B cell (primary cell): Measurements from ENCODE around the gene SYT14. TPM values are rescaled to one million over a fixed set of nuclear protein-coding genes. Genes with fewer than 3 reads are reported as not detected.

Experiments
- ATAC-seq: fragments of 200-7000 bp; cut with Tn5 transposase; one replicate; pipeline ENCODE4 v1.10.0; 2021; ENCODE audit warnings: low read depth, mild to moderate bottlenecking, moderate number of reproducible peaks, moderate library complexity
- CTCF ChIA-PET: fragments of 350-600 bp; sonication (Branson Sonifier 250); formaldehyde crosslinking; loops from one replicate; lab custom pipeline; 2021; ENCODE audit warnings: antibody characterized with exemption, inconsistent platforms; lab: Charles Lee
- POLR2A ChIA-PET: fragments of 350-600 bp; sonication (Branson Sonifier 250); formaldehyde crosslinking; loops from one replicate; lab custom pipeline; 2021; ENCODE audit warnings: antibody characterized with exemption; lab: Charles Lee
- DNase-seq: peaks from one replicate; pipeline ENCODE4 v3.0.0; 2013
- H2AFZ ChIP-seq: 2 replicates; pipeline ENCODE4 v1.6.1; 2012; ENCODE audit warnings: mild to moderate bottlenecking, low read depth, low read length; ENCODE audit not compliant: insufficient read depth, poor library complexity, severe bottlenecking
- H3K27ac ChIP-seq, 2 donors: 1 replicate in 1 of 2; 2 replicates in 1 of 2; pipeline ENCODE4 v1.5.1; 2012 to 2013; ENCODE audit warnings: low read length in 2 of 2, mild to moderate bottlenecking in 2 of 2, moderate library complexity in 1 of 2
- H3K27me3 ChIP-seq, 4 experiments: fragments of 200-600 bp in 1 of 4; sonication (generic) in 1 of 4; replicated peaks in 1 of 4; 1 replicate in 2 of 4; 2 replicates in 2 of 4; pipeline versions ENCODE4 v1.6.1 to v1.7.0; 2013 to 2016; ENCODE audit warnings: low read length in 3 of 4, mild to moderate bottlenecking in 2 of 4, mixed read lengths in 1 of 4, moderate library complexity in 1 of 4; ENCODE audit not compliant: insufficient read depth in 4 of 4, control insufficient read depth in 3 of 4; ENCODE audit errors: control extremely low read depth in 1 of 4
- H3K36me3 ChIP-seq, 2 experiments: replicated peaks in 1 of 2; 1 replicate in 1 of 2; 2 replicates in 1 of 2; pipeline versions ENCODE4 v1.6.1 to v1.7.1; 2013; ENCODE audit warnings: low read length in 1 of 2; ENCODE audit not compliant: insufficient read depth in 2 of 2, control insufficient read depth in 1 of 2; ENCODE audit errors: control extremely low read depth in 1 of 2, extremely low read depth in 1 of 2
- H3K4me1 ChIP-seq, 2 donors: fragments of 200-600 bp in 1 of 2; sonication (generic) in 1 of 2; 1 replicate in 1 of 2; 2 replicates in 1 of 2; pipeline versions ENCODE4 v1.5.1 to v1.6.1; 2013 to 2017; ENCODE audit warnings: low read length in 2 of 2; ENCODE audit not compliant: control insufficient read depth in 2 of 2, insufficient read depth in 2 of 2
- H3K4me2 ChIP-seq: replicated peaks from 2 replicates; pipeline ENCODE3; 2012; ENCODE audit warnings: mild to moderate bottlenecking, low read depth, low read length; ENCODE audit not compliant: poor library complexity, severe bottlenecking
- H3K4me3 ChIP-seq, 5 experiments: fragments of 200-600 bp in 1 of 5; sonication (generic) in 1 of 5; 1 replicate in 3 of 5; 2 replicates in 2 of 5; pipeline versions ENCODE4 v1.5.1 to v1.7.0; 2011 to 2016; ENCODE audit warnings: low read length in 4 of 5, mild to moderate bottlenecking in 4 of 5, low read depth in 2 of 5, control low read depth in 1 of 5, moderate library complexity in 1 of 5; ENCODE audit not compliant: insufficient read depth in 1 of 5; ENCODE audit errors: control extremely low read depth in 1 of 5, extremely low read depth in 1 of 5
- H3K79me2 ChIP-seq: fragments of 200-600 bp; sonication (generic); one replicate; pipeline ENCODE4 v1.6.0; 2016; ENCODE audit warnings: low read length; ENCODE audit not compliant: control insufficient read depth, insufficient read depth
- H3K9ac ChIP-seq: fragments of 200-600 bp; sonication (generic); 2 replicates; pipeline ENCODE4 v1.6.1; 2017; ENCODE audit warnings: mild to moderate bottlenecking, low read length, moderate library complexity
- H3K9me3 ChIP-seq, 3 donors: one replicate each; pipeline versions ENCODE4 v1.6.1 to v1.7.1; 2013; ENCODE audit warnings: low read length in 2 of 3; ENCODE audit not compliant: control insufficient read depth in 2 of 3, insufficient read depth in 1 of 3; ENCODE audit errors: control extremely low read depth in 1 of 3
- H4K20me1 ChIP-seq: 2 replicates; pipeline ENCODE4 v1.6.0; 2012; ENCODE audit warnings: mild to moderate bottlenecking, low read length; ENCODE audit not compliant: insufficient read depth, control insufficient read depth, poor library complexity, severe bottlenecking
- H3K27ac Mint-ChIP-seq: one replicate; pipeline ENCODE4 v1.8.0; 2021; ENCODE audit warnings: mixed read lengths
- H3K27me3 Mint-ChIP-seq: one replicate; pipeline ENCODE4 v1.8.0; 2021; ENCODE audit warnings: mixed read lengths
- H3K4me1 Mint-ChIP-seq: one replicate; pipeline ENCODE4 v1.8.0; 2021; ENCODE audit warnings: mixed read lengths
- H3K4me3 Mint-ChIP-seq: one replicate; pipeline ENCODE4 v1.8.0; 2021; ENCODE audit warnings: mixed read lengths
- H3K9me3 Mint-ChIP-seq: one replicate; pipeline ENCODE4 v1.8.0; 2022; ENCODE audit warnings: mixed read lengths; ENCODE audit not compliant: insufficient read depth
- CTCF ChIP-seq: fragments of 200-600 bp; IDR thresholded peaks from one replicate; pipeline ENCODE4 v1.8.0; 2022; ENCODE audit warnings: antibody characterized with exemption, mild to moderate bottlenecking
- EZH2 ChIP-seq: IDR thresholded peaks from 2 replicates; pipeline ENCODE4 v1.6.1; 2012; ENCODE audit warnings: borderline replicate concordance, low read depth, mild to moderate bottlenecking, moderate library complexity, low read length; ENCODE audit not compliant: insufficient read depth, poor library complexity, severe bottlenecking
- WGBS: methylation state at CpG from one replicate; pipeline ENCODE4 v1.1.5; 2013; ENCODE audit warnings: missing lambda C conversion rate; ENCODE audit not compliant: insufficient coverage; 5-methylcytosine and 5-hydroxymethylcytosine counted together
- intact Hi-C: fragments of 100-400 bp; cut with micrococcal nuclease; formaldehyde crosslinking; loops from one replicate; pipeline ENCODE4 v1.10.0; 2022
- polyA plus RNA-seq: library from polyadenylated mRNA; depleted of rRNA; stranded (reverse); fragments of >200 nt; gene quantifications from 2 replicates; pipeline ENCODE4 v1.2.3, GENCODE V29; 2012
- total RNA-seq, 2 donors: library from RNA; stranded (reverse); fragments of 120-200 nt in 1 of 2; gene quantifications; 1 replicate in 1 of 2; 2 replicates in 1 of 2; pipeline versions ENCODE4 v1.2.3 to v1.2.4, GENCODE V29; 2013 to 2022

The SYT14 gene
- total and polyA plus RNA-seq, 2 donors (not counting 1 experiment from before 2014, with no cell fraction given) = not detected

- 100% methylated on average over 1 of the region's 3 CpGs for WGBS
- CTCF ChIA-PET = no interaction called here
These were observed 263.7 kb downstream of the SYT14 start for GRCh38 chr1:210201681-210202080.

More at GRCh38 chr1:210201681-210202080, 263.7 kb downstream of the SYT14 start:
- Histone ChIP-seq H2AFZ (no peak overlapping the region), H3K27ac (no peak overlapping the region), H3K36me3 (no peaks in the 10 kb centered on the region), H3K9me3 (peaks cover 0 to 1% (median 0%) of the 10 kb centered on the region in 3 donors), H4K20me1 (no peaks in the 10 kb centered on the region), H3K4me1 (no peaks in the 10 kb centered on the region), H3K79me2 (no peaks in the 10 kb centered on the region), H3K9ac (no peak overlapping the region), H3K4me2 (no peak overlapping the region), H3K4me3 (no peak overlapping the region), H3K27me3 (no peaks in the 10 kb centered on the region)
- DNase-seq = no peak
- H3K4me1 Mint-ChIP-seq = no peaks in the 10 kb centered on the region
- POLR2A ChIA-PET = no interaction called here
- H3K27ac Mint-ChIP-seq = no peak overlapping the region
- no peaks in the 10 kb centered on the region for H3K9me3 Mint-ChIP-seq
- intact Hi-C loops = loop anchor here (5.0 kb wide), 1 partner anchor 111 kb away; no protein-coding TSS in a partner anchor
- TF ChIP-seq EZH2 (no peak), CTCF (no peak)
- H3K4me3 Mint-ChIP-seq = no peak overlapping the region
- peaks cover 10% of the 10 kb centered on the region for H3K27me3 Mint-ChIP-seq
- no peak for ATAC-seq
